Measurements from ENCODE around the gene RBMS3. TPM values are rescaled to one million over a fixed set of nuclear protein-coding genes. Genes with fewer than 3 reads are reported as not detected.

Gene RBMS3
- total RNA-seq, 1 experiment from 2014 or later: 8.7 TPM

GRCh38 chr3:29267226-29267625, 13.6 kb upstream of the RBMS3 start:
- H3K4me1 Mint-ChIP-seq: peaks cover 5% of the 10 kb centered on the region; the same call in 1 of the 2 replicates
- DNase-seq (ENCODE audit: low spot score) (no peak), ATAC-seq (no peak)
- no peaks in the 10 kb centered on the region for H3K9me3 Mint-ChIP-seq
- no peaks in the 10 kb centered on the region for H3K36me3 Mint-ChIP-seq
- no peak for TF ChIP-seq NR2C2 (CRISPR knock-in tag; IDR thresholded peaks at IDR 0.05)
- no peak for TF ChIP-seq MYBL2 (CRISPR knock-in tag; IDR thresholded peaks at IDR 0.05)
- TF ChIP-seq, protein P1, sequence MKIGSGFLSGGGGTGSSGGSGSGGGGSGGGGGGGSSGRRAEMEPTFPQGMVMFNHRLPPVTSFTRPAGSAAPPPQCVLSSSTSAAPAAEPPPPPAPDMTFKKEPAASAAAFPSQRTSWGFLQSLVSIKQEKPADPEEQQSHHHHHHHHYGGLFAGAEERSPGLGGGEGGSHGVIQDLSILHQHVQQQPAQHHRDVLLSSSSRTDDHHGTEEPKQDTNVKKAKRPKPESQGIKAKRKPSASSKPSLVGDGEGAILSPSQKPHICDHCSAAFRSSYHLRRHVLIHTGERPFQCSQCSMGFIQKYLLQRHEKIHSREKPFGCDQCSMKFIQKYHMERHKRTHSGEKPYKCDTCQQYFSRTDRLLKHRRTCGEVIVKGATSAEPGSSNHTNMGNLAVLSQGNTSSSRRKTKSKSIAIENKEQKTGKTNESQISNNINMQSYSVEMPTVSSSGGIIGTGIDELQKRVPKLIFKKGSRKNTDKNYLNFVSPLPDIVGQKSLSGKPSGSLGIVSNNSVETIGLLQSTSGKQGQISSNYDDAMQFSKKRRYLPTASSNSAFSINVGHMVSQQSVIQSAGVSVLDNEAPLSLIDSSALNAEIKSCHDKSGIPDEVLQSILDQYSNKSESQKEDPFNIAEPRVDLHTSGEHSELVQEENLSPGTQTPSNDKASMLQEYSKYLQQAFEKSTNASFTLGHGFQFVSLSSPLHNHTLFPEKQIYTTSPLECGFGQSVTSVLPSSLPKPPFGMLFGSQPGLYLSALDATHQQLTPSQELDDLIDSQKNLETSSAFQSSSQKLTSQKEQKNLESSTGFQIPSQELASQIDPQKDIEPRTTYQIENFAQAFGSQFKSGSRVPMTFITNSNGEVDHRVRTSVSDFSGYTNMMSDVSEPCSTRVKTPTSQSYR (CRISPR knock-in tag; IDR thresholded peaks at IDR 0.05): no peak
- no peak for TF ChIP-seq ZNF232 (CRISPR knock-in tag; IDR thresholded peaks at IDR 0.05)
- TF ChIP-seq IRF2 (CRISPR knock-in tag; IDR thresholded peaks at IDR 0.05; ENCODE audit: borderline replicate concordance, low read depth): no peak
- TF ChIP-seq ZMAT4 (CRISPR knock-in tag; IDR thresholded peaks at IDR 0.05): no peak
- no peak for TF ChIP-seq ZNF671 (CRISPR knock-in tag; IDR thresholded peaks at IDR 0.05)
- TF ChIP-seq E2F1 (CRISPR knock-in tag; IDR thresholded peaks at IDR 0.05): no peak
- no peak for TF ChIP-seq ZNF121 (CRISPR knock-in tag; IDR thresholded peaks at IDR 0.05)
- no peak for TF ChIP-seq ZNF512 (CRISPR knock-in tag; IDR thresholded peaks at IDR 0.05; ENCODE audit: borderline replicate concordance)
- no peak for TF ChIP-seq SOX15 (CRISPR knock-in tag; IDR thresholded peaks at IDR 0.05)
- TF ChIP-seq ZNF416 (CRISPR knock-in tag; IDR thresholded peaks at IDR 0.05): no peak
- CTCF ChIA-PET: no interaction called here
- POLR2A ChIA-PET: no interaction called here
- H3K27ac Mint-ChIP-seq: no peak overlapping the region
- no peaks in the 10 kb centered on the region for H3K27me3 Mint-ChIP-seq (ENCODE audit: low read depth)
- no peak overlapping the region for H3K4me3 Mint-ChIP-seq

DNA sequence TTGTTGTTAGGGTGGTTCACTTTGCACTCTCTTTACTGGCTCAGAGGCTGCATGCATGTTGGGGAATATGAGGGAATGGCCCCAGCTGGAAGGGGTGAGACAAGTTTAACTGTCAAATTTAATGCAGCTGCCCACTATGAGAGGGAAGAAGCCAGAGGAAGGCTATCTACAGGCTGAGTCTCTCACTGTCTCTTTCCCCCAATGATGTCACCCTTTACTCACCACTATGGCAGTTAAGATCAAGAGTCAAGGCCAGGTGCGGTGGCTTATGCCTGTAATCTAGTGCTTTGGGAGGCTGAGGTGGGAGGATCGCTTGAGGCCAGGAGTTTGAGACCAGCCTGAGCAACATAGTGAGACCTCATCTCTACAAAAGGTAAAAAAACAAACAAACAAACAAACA, 12.2 kb upstream of the RBMS3 start:
- no peaks in the 10 kb centered on the region for H3K27me3 Mint-ChIP-seq (ENCODE audit: low read depth)
- no peaks in the 10 kb centered on the region for H3K9me3 Mint-ChIP-seq
- CTCF ChIA-PET: interaction anchor here (0.6 to 1.1 kb wide), 2 partner anchors 12 to 13 kb away, joined by 3 read pairs; partner anchors contain the start of gene RBMS3
- peaks cover 5% of the 10 kb centered on the region; the same call in 1 of the 2 replicates for H3K4me1 Mint-ChIP-seq
- H3K36me3 Mint-ChIP-seq: no peaks in the 10 kb centered on the region
- DNase-seq (ENCODE audit: low spot score) (no peak), ATAC-seq (no peak)
- POLR2A ChIA-PET: no interaction called here
- no peak overlapping the region for H3K27ac Mint-ChIP-seq
- H3K4me3 Mint-ChIP-seq: no peak overlapping the region
- TF ChIP-seq, protein P2, sequence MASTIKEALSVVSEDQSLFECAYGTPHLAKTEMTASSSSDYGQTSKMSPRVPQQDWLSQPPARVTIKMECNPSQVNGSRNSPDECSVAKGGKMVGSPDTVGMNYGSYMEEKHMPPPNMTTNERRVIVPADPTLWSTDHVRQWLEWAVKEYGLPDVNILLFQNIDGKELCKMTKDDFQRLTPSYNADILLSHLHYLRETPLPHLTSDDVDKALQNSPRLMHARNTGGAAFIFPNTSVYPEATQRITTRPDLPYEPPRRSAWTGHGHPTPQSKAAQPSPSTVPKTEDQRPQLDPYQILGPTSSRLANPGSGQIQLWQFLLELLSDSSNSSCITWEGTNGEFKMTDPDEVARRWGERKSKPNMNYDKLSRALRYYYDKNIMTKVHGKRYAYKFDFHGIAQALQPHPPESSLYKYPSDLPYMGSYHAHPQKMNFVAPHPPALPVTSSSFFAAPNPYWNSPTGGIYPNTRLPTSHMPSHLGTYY (CRISPR knock-in tag; IDR thresholded peaks at IDR 0.05): no peak
- no peak for TF ChIP-seq ZMAT4 (CRISPR knock-in tag; IDR thresholded peaks at IDR 0.05)
- TF ChIP-seq NR3C1 (CRISPR knock-in tag; conservative IDR thresholded peaks at IDR 0.05; ENCODE audit: low read depth): no peak
- no peak for TF ChIP-seq FOXK1 (CRISPR knock-in tag; IDR thresholded peaks at IDR 0.05)
- no peak for TF ChIP-seq STAT6 (CRISPR knock-in tag; conservative IDR thresholded peaks at IDR 0.05; ENCODE audit: low read depth)
- TF ChIP-seq IRF2 (CRISPR knock-in tag; IDR thresholded peaks at IDR 0.05; ENCODE audit: borderline replicate concordance, low read depth): no peak
- TF ChIP-seq, protein P3, sequence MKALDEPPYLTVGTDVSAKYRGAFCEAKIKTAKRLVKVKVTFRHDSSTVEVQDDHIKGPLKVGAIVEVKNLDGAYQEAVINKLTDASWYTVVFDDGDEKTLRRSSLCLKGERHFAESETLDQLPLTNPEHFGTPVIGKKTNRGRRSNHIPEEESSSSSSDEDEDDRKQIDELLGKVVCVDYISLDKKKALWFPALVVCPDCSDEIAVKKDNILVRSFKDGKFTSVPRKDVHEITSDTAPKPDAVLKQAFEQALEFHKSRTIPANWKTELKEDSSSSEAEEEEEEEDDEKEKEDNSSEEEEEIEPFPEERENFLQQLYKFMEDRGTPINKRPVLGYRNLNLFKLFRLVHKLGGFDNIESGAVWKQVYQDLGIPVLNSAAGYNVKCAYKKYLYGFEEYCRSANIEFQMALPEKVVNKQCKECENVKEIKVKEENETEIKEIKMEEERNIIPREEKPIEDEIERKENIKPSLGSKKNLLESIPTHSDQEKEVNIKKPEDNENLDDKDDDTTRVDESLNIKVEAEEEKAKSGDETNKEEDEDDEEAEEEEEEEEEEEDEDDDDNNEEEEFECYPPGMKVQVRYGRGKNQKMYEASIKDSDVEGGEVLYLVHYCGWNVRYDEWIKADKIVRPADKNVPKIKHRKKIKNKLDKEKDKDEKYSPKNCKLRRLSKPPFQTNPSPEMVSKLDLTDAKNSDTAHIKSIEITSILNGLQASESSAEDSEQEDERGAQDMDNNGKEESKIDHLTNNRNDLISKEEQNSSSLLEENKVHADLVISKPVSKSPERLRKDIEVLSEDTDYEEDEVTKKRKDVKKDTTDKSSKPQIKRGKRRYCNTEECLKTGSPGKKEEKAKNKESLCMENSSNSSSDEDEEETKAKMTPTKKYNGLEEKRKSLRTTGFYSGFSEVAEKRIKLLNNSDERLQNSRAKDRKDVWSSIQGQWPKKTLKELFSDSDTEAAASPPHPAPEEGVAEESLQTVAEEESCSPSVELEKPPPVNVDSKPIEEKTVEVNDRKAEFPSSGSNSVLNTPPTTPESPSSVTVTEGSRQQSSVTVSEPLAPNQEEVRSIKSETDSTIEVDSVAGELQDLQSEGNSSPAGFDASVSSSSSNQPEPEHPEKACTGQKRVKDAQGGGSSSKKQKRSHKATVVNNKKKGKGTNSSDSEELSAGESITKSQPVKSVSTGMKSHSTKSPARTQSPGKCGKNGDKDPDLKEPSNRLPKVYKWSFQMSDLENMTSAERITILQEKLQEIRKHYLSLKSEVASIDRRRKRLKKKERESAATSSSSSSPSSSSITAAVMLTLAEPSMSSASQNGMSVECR (CRISPR knock-in tag; IDR thresholded peaks at IDR 0.05; ENCODE audit: borderline replicate concordance): no peak

All from WTC11 (cell line).